ENCODE measurements around the gene DAPK3.

Gene DAPK3

DNA sequence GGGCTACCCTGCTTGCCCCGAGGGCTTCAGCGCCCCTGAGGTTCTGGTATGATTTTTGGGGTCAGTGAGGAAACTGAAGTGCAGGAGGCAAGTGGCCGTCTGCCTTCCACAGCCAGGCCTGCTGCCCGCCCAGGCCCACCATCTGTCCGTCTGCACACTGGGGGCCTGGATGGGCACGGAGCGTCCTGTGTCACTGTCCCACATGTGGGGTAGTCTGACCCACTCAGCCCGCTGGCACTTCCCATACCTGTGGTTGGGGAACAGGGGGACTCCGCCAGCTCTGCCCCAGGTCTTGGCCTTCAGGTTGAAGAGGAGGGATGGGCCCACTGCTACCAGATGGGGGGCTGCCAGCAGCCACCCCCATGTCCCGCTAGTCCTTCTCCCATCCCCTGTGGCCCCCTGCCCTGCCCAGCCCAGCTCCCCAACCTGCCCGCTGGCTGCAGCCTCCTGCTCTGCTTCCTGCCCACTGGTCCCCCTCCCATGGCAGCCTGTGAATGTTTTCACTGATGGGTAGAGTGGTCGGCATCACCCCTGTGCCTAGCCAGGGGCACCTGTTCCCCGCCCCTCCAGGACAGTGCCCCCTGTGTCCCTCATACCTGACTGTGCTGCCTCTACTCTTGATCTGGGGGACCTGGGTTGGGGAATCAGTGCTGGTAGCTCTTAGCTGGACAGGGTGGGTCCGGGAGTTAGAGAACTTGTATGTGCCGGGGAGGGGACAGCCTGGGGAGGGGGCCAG is 46.2 kb upstream of the DAPK3 start:
- Histone ChIP-seq H3K4me1 (ENCODE audit: insufficient read depth, poor library complexity, severe bottlenecking) (no peaks in the 10 kb centered on the region), H3K27me3 (ENCODE audit: insufficient read depth, poor library complexity, severe bottlenecking) (no peaks in the 10 kb centered on the region), H3K27ac (ENCODE audit: poor library complexity, severe bottlenecking) (no peak overlapping the region), H3K36me3 (ENCODE audit: low read depth) (peaks cover 23% of the 10 kb centered on the region), H3K9me3 (ENCODE audit: severe bottlenecking) (no peaks in the 10 kb centered on the region), H3K4me3 (ENCODE audit: severe bottlenecking) (no peak overlapping the region)
- TF ChIP-seq, protein P1, sequence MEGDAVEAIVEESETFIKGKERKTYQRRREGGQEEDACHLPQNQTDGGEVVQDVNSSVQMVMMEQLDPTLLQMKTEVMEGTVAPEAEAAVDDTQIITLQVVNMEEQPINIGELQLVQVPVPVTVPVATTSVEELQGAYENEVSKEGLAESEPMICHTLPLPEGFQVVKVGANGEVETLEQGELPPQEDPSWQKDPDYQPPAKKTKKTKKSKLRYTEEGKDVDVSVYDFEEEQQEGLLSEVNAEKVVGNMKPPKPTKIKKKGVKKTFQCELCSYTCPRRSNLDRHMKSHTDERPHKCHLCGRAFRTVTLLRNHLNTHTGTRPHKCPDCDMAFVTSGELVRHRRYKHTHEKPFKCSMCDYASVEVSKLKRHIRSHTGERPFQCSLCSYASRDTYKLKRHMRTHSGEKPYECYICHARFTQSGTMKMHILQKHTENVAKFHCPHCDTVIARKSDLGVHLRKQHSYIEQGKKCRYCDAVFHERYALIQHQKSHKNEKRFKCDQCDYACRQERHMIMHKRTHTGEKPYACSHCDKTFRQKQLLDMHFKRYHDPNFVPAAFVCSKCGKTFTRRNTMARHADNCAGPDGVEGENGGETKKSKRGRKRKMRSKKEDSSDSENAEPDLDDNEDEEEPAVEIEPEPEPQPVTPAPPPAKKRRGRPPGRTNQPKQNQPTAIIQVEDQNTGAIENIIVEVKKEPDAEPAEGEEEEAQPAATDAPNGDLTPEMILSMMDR (IDR thresholded peaks at IDR 0.05; ENCODE audit: poor library complexity, severe bottlenecking) = no peak
- DNase-seq (ENCODE audit: low spot score) (no peak), ATAC-seq (ENCODE audit: low read depth) (no peak)

DNA sequence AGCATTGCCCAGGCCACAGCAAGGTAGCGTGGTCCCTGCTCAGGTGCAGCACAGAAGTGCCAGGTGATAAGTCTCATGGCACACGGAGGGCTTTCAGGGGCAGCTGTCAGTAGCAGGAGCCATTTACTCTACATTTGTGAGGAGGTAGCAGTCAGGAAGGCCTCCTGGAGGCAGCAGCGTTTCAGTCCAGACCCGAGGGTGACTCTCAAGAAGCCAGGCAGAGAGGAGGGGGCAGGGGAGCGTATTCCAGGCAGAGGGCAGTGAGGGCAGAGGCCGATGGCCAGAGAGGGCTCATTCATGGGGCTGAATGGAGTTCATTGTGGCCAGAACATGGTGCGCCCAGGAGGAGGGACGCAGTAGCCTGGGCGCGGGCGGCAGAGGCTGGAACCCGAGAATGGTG is 45.6 kb upstream of the DAPK3 start:
- Histone ChIP-seq H3K27me3 (ENCODE audit: insufficient read depth, poor library complexity, severe bottlenecking) (no peaks in the 10 kb centered on the region), H3K9me3 (ENCODE audit: severe bottlenecking) (no peaks in the 10 kb centered on the region), H3K4me1 (ENCODE audit: insufficient read depth, poor library complexity, severe bottlenecking) (no peaks in the 10 kb centered on the region), H3K4me3 (ENCODE audit: severe bottlenecking) (no peak overlapping the region), H3K27ac (ENCODE audit: poor library complexity, severe bottlenecking) (no peak overlapping the region), H3K36me3 (ENCODE audit: low read depth) (peaks cover 21% of the 10 kb centered on the region)
- TF ChIP-seq, protein P1 (IDR thresholded peaks at IDR 0.05; ENCODE audit: poor library complexity, severe bottlenecking) = no peak
- no peak for ATAC-seq (ENCODE audit: low read depth)
- DNase-seq (ENCODE audit: low spot score) = no peak

DNA sequence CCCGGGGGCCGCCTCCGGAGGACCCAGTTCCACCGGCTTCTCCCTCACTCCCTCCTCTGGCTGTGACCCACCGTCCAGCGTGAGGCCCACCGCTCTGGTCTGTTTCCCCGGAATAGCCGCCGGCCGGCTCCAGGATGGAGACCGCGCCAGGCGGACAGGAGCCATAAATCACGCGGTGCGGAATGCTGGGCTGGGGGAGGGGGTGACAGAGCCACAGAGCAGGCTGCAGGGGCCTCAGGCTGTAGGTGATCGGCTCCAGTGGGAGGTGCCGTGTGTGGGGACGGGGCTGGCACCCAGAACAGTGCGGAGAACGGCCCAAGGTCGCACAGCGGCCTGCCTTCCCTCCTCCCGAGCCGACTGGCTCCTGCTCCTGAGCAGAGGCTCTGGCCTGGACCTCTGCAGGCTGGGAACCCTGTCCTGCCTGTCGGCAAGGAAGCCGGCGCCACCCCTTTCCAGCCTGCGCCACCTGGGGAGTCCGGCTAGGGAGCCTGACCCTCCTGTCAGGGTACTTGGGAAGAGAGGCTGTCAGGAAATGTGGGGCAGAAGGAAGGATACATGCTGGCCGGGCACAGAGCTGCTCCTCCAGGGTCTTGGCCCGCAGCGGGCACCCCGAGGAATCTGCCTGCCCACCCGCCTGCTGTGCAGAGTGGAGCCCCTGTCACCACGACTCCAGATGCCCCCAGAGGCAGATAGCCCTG is 45.0 kb upstream of the DAPK3 start:
- H3K27ac ChIP-seq (ENCODE audit: poor library complexity, severe bottlenecking) = no peak overlapping the region
- H3K27me3 ChIP-seq (ENCODE audit: insufficient read depth, poor library complexity, severe bottlenecking) = no peaks in the 10 kb centered on the region
- no peaks in the 10 kb centered on the region for H3K4me1 ChIP-seq (ENCODE audit: insufficient read depth, poor library complexity, severe bottlenecking)
- no peaks in the 10 kb centered on the region for H3K9me3 ChIP-seq (ENCODE audit: severe bottlenecking)
- H3K36me3 ChIP-seq (ENCODE audit: low read depth) = peaks cover 21% of the 10 kb centered on the region
- H3K4me3 ChIP-seq (ENCODE audit: severe bottlenecking) = no peak overlapping the region
- TF ChIP-seq, protein P1 (IDR thresholded peaks at IDR 0.05; ENCODE audit: poor library complexity, severe bottlenecking) = no peak
- no peak for DNase-seq (ENCODE audit: low spot score)
- ATAC-seq (ENCODE audit: low read depth) = no peak

DNA sequence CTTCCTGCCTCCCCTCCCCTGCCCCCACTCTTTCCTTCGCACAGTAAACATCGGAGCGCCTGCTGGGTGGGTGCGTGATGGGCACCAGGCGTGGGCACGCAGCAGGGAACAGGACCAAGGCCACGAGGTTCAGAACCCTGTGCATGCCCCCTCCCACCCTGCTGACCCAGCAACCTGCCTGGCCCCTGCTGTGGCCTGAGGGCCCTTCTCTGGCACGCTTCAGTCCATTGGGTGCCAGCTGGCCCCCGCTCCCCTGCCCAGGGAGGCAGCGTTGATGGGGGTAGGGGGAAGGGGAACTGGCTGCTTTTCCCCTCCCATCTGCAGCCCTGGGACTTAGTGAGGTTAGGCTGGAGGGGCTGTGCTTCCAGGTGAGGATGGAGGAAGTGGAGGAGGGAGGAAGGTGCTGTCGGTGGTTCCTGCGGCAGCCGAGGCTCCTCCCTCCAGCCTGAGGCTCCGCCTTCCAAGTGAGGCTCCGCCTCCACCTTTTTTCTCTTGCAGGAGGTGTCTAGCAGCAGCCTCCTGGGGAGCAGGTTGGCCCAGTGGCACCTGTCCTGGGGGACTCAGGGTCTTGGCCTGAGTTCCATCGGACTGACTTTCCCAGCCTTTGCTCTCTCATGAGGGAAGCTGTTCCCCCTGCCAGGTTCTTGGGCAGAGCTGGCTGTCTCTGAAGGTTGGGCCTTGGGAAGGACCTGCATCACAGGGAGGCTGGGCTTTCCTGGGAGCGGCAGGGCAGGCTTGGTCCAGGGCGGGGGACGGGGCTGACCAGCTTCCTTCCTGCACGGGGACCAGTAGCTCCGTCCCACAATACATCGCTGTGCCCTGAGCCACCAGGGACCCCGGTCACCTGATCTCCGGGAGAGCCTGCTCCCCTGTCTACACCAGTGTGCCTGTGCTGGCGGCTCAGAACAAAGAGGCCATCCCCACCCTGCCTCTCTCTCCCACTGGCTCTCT is 43.9 kb upstream of the DAPK3 start:
- no peak for DNase-seq (ENCODE audit: low spot score)

More for the DNA sequence above, 43.9 kb upstream of the DAPK3 start:
- peak; percentile 46; the same call in 1 of the 3 replicates for ATAC-seq (ENCODE audit: low read depth)
- no peak overlapping the region for H3K4me3 ChIP-seq (ENCODE audit: severe bottlenecking)
- H3K36me3 ChIP-seq (ENCODE audit: low read depth) = peaks cover 21% of the 10 kb centered on the region
- no peaks in the 10 kb centered on the region for H3K4me1 ChIP-seq (ENCODE audit: insufficient read depth, poor library complexity, severe bottlenecking)
- TF ChIP-seq, protein P1 (IDR thresholded peaks at IDR 0.05; ENCODE audit: poor library complexity, severe bottlenecking) = no peak
- no peak overlapping the region for H3K27ac ChIP-seq (ENCODE audit: poor library complexity, severe bottlenecking)
- H3K9me3 ChIP-seq (ENCODE audit: severe bottlenecking) = no peaks in the 10 kb centered on the region
- H3K27me3 ChIP-seq (ENCODE audit: insufficient read depth, poor library complexity, severe bottlenecking) = no peaks in the 10 kb centered on the region
